Fibroblast of the conjunctiva (primary cell): Measurements from ENCODE around the gene PCYOX1L.
"Not testable (repeated sequence)": the region's sequence is repeated elsewhere in the genome, so short reads cannot be mapped to it uniquely, and the experiment has no call there.

Experiments
- DNase-seq: peaks from one replicate; pipeline ENCODE4 v3.0.0-alpha.2; 2010; ENCODE audit warnings: low read depth

The PCYOX1L gene

GRCh38 chr5:149387081-149387631 lies 29.3 kb downstream of the PCYOX1L start:
- no peak for DNase-seq

- DNase-seq = peak; percentile 67
Observed at GRCh38 chr5:149387982-149388381, 30.1 kb downstream of the PCYOX1L start.

- no peak for DNase-seq
Observed at GRCh38 chr5:149388498-149389190, 30.8 kb downstream of the PCYOX1L start.

- DNase-seq = no peak
Observed at GRCh38 chr5:149389552-149390495, 32.0 kb downstream of the PCYOX1L start.

- DNase-seq = not testable (repeated sequence)
Observed at GRCh38 chr5:149391076-149391475, 33.2 kb downstream of the PCYOX1L start.

GRCh38 chr5:149391524-149391923 lies 33.7 kb downstream of the PCYOX1L start:
- DNase-seq = no peak

GRCh38 chr5:149392718-149393117 lies 34.9 kb downstream of the PCYOX1L start:
- DNase-seq = no peak

GRCh38 chr5:149394996-149395395 lies 37.1 kb downstream of the PCYOX1L start:
- not testable (repeated sequence) for DNase-seq

GRCh38 chr5:149397530-149397929 lies 39.7 kb downstream of the PCYOX1L start:
- peak; percentile 96 for DNase-seq

- not testable (repeated sequence) for DNase-seq
Observed at GRCh38 chr5:149398747-149399266, 41.0 kb downstream of the PCYOX1L start.

GRCh38 chr5:149399775-149400174 lies 41.9 kb downstream of the PCYOX1L start:
- no peak for DNase-seq

- DNase-seq = no peak
Observed at GRCh38 chr5:149400304-149400703, 42.5 kb downstream of the PCYOX1L start.

GRCh38 chr5:149401051-149401450 lies 43.2 kb downstream of the PCYOX1L start:
- no peak for DNase-seq

GRCh38 chr5:149402291-149402690 lies 44.4 kb downstream of the PCYOX1L start:
- no peak for DNase-seq

- no peak for DNase-seq
Observed at GRCh38 chr5:149403923-149404745, 46.3 kb downstream of the PCYOX1L start.

- no peak for DNase-seq
Observed at GRCh38 chr5:149404746-149405549, 47.1 kb downstream of the PCYOX1L start.

- no peak for DNase-seq
Observed at GRCh38 chr5:149405550-149406202, 47.8 kb downstream of the PCYOX1L start.

- peak; percentile 91 for DNase-seq
Observed at GRCh38 chr5:149406203-149406978, 48.5 kb downstream of the PCYOX1L start.

- no peak for DNase-seq
Observed at GRCh38 chr5:149406979-149407306, 49.1 kb downstream of the PCYOX1L start.
